ENCODE measurements around the gene TTBK1. TPM values are rescaled to one million over a fixed set of nuclear protein-coding genes. Genes with fewer than 3 reads are reported as not detected.
A peak's percentile ranks its signal among the peaks of the same experiment; 100 is the strongest.

TTBK1 gene
- total RNA-seq, 1 donor from 2014 or later, result 0.09 TPM

GRCh38 chr6:43202451-43202850 is 40.8 kb upstream of the TTBK1 start:
- no peak for ATAC-seq
- H3K27ac ChIP-seq, result no peak overlapping the region
- no peak for DNase-seq
- intact Hi-C loops (cut with DNase I), result no loop called here
- peaks cover 53% of the 10 kb centered on the region for H3K36me3 ChIP-seq
- H3K4me3 ChIP-seq, result no peak overlapping the region
- H3K4me1 ChIP-seq, result no peaks in the 10 kb centered on the region
- TF ChIP-seq, protein P1, sequence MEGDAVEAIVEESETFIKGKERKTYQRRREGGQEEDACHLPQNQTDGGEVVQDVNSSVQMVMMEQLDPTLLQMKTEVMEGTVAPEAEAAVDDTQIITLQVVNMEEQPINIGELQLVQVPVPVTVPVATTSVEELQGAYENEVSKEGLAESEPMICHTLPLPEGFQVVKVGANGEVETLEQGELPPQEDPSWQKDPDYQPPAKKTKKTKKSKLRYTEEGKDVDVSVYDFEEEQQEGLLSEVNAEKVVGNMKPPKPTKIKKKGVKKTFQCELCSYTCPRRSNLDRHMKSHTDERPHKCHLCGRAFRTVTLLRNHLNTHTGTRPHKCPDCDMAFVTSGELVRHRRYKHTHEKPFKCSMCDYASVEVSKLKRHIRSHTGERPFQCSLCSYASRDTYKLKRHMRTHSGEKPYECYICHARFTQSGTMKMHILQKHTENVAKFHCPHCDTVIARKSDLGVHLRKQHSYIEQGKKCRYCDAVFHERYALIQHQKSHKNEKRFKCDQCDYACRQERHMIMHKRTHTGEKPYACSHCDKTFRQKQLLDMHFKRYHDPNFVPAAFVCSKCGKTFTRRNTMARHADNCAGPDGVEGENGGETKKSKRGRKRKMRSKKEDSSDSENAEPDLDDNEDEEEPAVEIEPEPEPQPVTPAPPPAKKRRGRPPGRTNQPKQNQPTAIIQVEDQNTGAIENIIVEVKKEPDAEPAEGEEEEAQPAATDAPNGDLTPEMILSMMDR (IDR thresholded peaks at IDR 0.05), result no peak
- H3K9me3 ChIP-seq, result no peaks in the 10 kb centered on the region
- H3K27me3 ChIP-seq (ENCODE audit: low read depth), result no peaks in the 10 kb centered on the region

GRCh38 chr6:43203029-43203717 is 40.1 kb upstream of the TTBK1 start:
- TF ChIP-seq, protein P1 (IDR thresholded peaks at IDR 0.05), result no peak
- intact Hi-C loops (cut with DNase I), result no loop called here
- peaks cover 46% of the 10 kb centered on the region for H3K36me3 ChIP-seq
- ATAC-seq (no peak), DNase-seq (no peak)
- no peaks in the 10 kb centered on the region for H3K9me3 ChIP-seq
- no peaks in the 10 kb centered on the region for H3K27me3 ChIP-seq (ENCODE audit: low read depth)
- H3K4me1 ChIP-seq, result no peaks in the 10 kb centered on the region
- H3K4me3 ChIP-seq, result no peak overlapping the region
- no peak overlapping the region for H3K27ac ChIP-seq

DNA sequence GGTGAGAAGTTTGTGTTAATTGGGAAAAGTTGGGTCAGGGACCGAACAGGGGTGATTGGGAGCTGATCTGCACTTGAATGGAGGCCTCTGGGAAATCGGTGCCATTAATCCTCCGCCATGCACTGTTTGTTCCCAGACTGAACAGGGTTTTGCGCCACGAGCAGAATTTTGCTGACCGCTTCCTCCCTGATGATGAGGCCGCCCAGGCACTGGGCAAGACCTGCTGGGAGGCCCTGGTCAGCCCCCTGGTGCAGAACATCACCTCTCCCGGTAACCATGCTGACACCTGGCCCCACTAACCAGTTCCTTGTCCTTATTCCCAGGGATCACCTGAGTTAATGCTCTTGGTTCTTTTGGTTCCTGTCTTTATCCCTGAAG is 39.6 kb upstream of the TTBK1 start:
- H3K36me3 ChIP-seq, result peaks cover 41% of the 10 kb centered on the region
- DNase-seq (no peak), ATAC-seq (no peak)
- H3K4me1 ChIP-seq, result no peaks in the 10 kb centered on the region
- intact Hi-C loops (cut with DNase I), result no loop called here
- no peak overlapping the region for H3K4me3 ChIP-seq
- H3K27ac ChIP-seq, result no peak overlapping the region
- no peaks in the 10 kb centered on the region for H3K27me3 ChIP-seq (ENCODE audit: low read depth)
- H3K9me3 ChIP-seq, result no peaks in the 10 kb centered on the region
- TF ChIP-seq, protein P1 (IDR thresholded peaks at IDR 0.05), result no peak

- H3K27ac ChIP-seq, result no peak overlapping the region
- no peak for DNase-seq
- peaks cover 33% of the 10 kb centered on the region for H3K36me3 ChIP-seq
- H3K9me3 ChIP-seq, result no peaks in the 10 kb centered on the region
- intact Hi-C loops (cut with DNase I), result no loop called here
- no peak overlapping the region for H3K4me3 ChIP-seq
- TF ChIP-seq, protein P1 (IDR thresholded peaks at IDR 0.05), result no peak
- ATAC-seq, result no peak
- no peaks in the 10 kb centered on the region for H3K27me3 ChIP-seq (ENCODE audit: low read depth)
- H3K4me1 ChIP-seq, result no peaks in the 10 kb centered on the region
Measured at GRCh38 chr6:43204271-43205105, 38.8 kb upstream of the TTBK1 start.

GRCh38 chr6:43205849-43206248 is 37.4 kb upstream of the TTBK1 start:
- peaks cover 20% of the 10 kb centered on the region for H3K36me3 ChIP-seq
- peak in 1 of 2 donors; percentile 20 for ATAC-seq
- no peak overlapping the region for H3K4me3 ChIP-seq
- no peak for DNase-seq
- H3K4me1 ChIP-seq, result no peaks in the 10 kb centered on the region
- TF ChIP-seq, protein P1 (IDR thresholded peaks at IDR 0.05), result no peak
- no peaks in the 10 kb centered on the region for H3K9me3 ChIP-seq
- no peaks in the 10 kb centered on the region for H3K27me3 ChIP-seq (ENCODE audit: low read depth)
- H3K27ac ChIP-seq, result no peak overlapping the region
- intact Hi-C loops (cut with DNase I), result no loop called here
